HG02981 (cell line): ENCODE results near the gene SYCE3.

Experiments
- ATAC-seq: cut with Tn5 transposase; IDR thresholded peaks from one replicate; pipeline ENCODE4 v1.9.1; 2021; ENCODE audit warnings: mild to moderate bottlenecking, moderate library complexity; ENCODE audit not compliant: unreplicated experiment

SYCE3 gene

DNA sequence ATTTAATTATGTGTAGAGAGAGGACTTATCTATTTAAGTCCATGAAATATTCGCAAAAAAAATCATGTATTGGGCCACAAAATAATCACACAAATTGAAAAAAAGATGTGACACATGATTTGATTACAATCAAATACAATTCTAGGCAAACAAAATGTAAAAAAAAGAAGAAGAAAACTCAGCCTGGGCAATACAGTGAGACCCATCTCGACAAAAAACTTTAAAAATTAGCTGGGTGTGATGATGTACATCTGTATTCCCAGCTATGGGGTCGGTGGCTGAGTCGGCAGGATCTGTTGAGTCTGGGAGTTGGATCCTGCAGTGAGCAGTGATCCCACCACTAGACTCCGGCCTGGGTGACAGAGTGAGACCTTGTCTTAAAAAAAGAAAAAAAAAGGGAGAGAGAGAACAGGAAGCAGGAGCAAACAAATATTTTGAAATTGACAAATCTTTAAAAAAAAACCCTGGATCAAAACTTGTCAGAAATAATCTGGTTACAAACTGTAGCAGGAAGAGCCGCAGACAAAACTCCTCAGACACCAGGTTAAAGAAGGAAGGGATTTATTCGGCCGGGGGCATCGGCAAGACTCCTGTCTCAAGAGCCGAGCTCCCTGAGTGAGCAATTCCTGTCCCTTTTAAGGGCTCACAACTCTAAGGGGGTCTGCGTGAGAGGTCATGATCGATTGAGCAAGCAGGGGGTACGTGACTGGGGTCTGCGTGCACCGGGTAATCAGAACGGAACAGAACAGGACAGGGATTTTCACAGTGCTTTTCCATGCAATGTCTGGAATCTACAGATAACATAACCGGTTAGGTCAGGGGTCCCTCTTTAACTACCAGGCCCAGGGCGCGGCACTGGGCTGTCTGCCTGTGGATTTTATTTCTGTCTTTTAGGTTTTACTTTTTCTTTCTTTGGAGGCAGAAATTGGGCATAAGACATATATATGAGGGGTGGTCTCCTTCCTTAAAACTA is 29.6 kb downstream of the SYCE3 start:
- no peak for ATAC-seq

DNA sequence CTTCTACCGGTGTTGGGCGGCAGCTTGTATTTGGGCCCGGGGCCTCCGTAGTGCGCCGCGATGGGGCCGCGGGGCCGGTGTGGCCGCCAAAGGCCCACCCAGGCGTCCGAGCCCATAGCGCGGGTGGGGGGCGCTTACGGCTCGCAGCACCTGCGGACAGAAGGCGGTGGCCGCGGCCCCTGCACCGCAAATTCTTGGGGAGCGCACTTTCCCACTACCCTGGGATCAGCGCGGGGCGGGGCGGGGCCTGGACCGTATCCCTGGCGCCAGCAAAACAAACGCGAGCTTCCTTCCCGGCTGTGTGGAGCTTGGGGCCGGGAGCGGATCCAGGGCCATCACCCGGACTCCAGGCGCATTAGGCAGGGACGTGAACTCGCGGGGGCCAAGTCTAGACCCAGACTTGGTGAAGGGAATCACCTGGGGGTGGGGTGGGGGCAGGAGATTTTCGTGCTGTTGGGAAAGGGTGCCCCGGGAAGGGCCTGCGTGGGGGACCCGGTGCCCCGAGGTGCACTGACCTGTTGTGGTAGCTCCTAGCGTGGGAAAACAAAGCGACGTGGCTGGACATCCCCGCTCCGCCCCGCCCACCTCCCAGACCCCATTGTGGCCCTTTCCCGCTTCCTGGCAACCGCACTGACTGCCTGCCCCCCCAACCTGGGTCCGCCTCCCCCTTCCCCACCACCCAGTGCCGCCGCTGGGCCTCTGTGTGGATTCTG is 30.6 kb downstream of the SYCE3 start:
- no peak for ATAC-seq

- ATAC-seq: no peak
These were observed 31.2 kb downstream of the SYCE3 start for GRCh38 chr22:50531546-50531961.

DNA sequence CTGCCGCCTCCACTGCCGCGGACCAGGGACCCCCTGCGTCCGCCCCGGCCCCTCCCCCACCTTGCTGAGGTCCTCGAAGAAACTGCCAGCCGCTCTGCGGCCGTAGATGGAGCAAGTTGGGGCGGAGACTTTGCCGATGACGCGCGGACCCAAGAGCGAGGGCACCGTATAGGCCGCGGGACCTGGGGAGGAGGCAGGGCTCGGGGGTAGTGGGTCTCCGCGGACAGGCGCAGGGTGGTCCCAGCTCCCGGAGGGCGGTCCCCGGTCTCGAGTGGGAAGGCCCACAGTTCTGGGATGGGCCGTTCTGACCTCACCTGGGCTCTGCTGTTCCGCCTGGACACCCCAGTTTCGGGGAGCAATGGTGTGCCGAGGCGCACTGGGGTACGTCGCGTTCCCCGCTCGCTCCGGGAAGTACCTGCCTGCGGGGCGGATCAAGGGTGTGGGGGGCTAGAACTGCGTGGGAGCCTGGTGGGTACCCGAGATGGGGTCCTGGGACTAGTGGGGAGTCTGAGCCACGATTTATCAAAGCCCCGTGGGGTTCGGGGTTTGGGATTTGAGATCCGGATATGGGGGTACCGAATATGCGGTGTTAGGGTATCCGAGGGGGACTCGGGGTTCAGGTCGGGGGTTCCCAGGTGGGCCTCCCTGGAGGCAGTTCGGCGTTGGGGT is 31.7 kb downstream of the SYCE3 start:
- no peak for ATAC-seq

DNA sequence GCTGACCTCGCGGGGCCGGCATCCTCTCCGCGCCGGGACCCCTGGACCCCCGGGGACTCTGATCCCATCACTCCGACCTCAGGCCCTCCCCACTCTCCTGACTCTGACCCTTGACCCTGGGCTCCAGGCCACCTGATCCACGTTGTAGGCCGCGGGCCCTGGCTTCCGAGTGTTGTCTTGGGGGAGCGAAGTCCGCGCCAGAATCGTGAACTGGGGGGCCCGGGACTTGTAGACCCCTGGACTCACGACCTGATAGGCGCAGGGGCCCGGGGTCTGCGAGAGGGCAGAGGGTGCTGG is 32.2 kb downstream of the SYCE3 start:
- ATAC-seq: no peak

GRCh38 chr22:50529897-50530579 is 32.7 kb downstream of the SYCE3 start, which contains the start of gene TYMP:
TSS of gene TYMP (minus strand) at chr22:50530012. CDS start at chr22:50529709, 303 bp downstream.
- peak; percentile 18 for ATAC-seq

GRCh38 chr22:50529416-50529896 is 33.3 kb downstream of the SYCE3 start:
- ATAC-seq: no peak

GRCh38 chr22:50528682-50529415 is 33.9 kb downstream of the SYCE3 start:
- ATAC-seq: no peak

DNA sequence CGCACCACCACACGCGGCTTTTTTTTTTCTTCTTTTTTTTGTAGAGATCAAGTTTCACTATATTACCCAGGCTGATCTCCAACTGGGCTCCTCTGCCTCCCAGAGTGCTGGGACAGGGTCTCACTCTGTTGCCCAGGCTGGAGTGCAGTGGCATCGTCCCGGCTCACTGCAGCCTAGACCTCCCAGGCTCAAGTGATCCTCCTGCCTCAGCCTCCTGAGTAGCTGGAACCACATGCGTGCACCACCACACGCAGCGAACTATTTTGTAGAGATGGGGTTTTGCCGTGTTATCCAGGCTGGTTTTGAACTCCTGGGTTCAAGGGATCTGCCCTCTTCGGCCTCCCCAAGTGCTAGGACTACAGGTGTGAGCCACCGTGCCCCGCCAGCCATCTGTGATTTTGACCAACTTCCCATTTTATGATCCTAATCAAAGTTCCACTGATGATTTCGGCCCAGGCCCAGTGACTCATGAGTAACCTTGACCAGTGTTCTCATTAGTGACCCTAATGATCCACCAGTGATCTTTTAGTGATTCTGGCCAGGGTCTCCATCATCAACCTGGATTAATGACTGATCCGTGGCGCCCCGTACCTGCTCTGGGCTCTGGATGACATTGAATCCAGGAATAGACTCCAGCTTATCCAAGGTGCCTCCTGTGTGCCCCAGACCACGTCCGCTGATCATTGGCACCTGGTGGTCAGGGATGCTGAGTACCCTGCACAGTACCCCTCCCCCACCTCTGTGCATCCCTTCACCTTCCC is 34.6 kb downstream of the SYCE3 start:
- ATAC-seq: no peak

- ATAC-seq: no peak
These were observed 35.6 kb downstream of the SYCE3 start for GRCh38 chr22:50526834-50527801.

GRCh38 chr22:50526108-50526833 is 36.4 kb downstream of the SYCE3 start:
- ATAC-seq: peak; percentile 33

DNA sequence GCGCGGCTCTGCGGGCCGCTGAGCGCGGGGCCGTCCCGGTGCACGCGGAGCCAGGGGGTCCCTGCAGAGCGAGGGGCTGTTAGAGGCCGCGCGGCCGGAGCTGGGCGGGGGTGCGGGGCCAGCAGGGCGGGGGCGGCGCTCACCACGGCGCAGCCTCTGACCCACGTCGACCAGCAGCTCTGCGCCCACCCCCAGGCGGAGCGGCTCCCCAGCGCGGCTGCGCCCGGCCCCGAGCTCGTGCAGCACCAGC is 36.9 kb downstream of the SYCE3 start:
- no peak for ATAC-seq

DNA sequence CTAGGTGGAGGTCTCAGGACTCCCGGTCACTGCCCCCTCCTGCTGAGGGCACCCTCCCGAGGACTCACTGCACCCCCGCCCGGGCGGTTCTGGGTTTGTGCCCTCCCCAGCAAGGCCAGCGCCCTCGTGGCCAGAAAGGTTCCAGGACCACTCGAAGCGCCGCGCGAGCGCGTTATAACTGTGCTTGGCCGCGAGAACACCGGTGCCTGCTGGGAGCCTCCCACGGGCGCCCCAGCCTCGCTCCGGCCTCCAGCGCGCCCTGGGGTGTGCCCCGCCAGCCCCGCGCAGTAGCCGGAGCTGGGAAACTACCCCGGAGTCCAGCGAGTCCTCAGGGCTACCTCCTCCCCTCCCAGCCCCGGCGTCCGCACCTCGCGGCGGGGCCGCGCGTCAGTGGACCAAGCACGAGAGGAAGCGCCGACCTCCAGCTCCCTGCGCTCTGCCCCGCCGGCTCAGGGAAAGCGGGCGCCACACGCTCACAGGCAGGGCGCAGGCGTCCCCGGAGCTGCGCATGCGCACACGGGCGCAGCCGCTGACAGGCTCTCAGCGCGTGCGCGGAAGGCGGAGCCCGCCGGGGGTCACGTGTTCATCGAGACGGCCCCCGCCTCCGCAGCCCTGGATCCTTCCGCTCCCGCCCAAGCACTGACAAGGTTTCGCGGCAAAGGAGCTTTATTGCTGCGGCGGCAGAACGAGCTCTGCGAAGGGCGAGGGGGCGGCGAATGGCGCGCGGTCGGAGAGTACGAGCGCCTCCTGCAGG is 37.4 kb downstream of the SYCE3 start, which contains the start of gene SCO2:
SCO2 (minus strand) TSS at position 495 of the 754 bp plus-strand sequence. CDS start 1,187 bp downstream, outside the sequence.
- ATAC-seq: peak; percentile 32

DNA sequence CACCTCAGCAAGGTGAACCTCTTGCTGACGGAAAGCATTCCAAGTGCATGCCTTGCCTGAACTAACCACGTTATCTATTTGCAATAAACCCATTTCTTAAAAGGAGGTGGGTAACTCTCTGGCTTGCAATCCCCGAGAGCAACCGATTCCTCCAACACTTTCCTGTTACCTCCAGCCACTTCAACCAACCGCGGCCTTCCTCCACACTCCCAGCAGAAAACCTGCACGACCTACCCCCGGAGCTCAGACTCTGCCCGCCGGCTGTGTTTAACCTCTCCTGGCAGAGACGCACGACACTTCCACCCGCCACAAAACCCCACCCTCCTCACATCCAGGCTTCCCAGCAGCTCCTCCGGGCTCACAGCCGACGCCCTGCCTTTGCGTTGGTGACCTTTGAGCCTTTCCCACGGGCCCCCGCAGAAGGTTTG is 38.0 kb downstream of the SYCE3 start:
- ATAC-seq: no peak

DNA sequence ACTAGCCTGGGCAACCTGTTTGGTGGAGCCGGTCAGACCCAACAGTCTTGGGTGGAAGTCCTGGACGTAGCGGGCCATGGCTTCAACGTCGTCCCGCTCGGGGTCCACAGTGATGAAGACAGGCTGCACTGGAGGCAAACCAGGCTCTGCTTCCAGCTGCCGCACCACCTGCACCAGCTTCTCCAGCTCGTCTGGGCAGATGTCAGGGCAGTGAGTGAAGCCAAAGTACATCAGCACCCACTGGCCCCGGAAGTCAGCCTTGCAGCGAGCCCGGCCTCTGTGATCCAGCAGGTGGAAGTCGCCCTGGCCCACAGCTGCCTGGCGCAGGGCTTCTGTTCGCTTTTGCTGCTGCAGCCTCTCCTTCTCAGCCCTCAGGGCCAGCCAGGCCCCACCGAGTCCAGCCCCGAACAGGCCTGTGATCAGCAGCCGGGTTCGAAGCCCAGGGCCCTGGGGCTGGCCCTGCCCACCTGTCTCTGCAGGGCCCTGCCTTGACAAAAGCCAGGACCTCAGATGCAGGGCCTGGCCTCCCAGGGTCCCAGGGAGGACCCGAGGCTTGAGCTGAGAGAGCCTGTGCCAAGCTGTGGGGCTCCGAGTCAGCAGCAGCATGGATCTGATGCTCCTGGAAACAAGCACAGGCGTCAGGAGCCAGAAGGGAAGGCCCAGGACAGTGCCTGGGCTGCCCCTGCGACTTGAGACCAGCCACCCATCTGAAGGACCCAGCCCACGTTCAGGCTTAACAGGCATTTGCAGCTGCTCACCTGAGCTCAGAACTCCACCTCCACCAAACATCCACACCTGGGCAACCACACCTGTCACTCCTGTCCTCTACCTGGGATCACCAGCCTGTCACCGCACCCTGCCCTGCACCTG is 38.7 kb downstream of the SYCE3 start:
- ATAC-seq: no peak

- ATAC-seq: no peak
These were observed 39.3 kb downstream of the SYCE3 start for GRCh38 chr22:50523458-50523805.
